ENCODE measurements around the gene AATF.

DNA sequence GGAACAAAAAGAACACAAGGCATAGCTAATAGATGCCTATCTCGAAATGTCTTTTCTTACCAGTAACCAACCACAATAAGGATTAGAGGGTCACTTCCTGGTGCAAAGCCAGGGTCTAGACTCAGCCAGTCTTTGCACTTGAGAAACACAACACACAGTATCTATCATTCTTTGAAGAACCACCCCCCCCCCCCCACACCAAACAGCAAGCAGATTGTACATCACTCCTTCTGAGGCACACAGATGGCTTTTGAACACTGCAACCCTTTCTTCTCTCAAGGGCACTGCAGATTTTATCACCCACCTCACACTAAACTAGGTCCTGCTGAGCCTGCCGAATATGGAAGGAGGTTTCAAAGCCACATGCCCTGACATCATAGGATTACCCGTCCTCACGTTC, 145.6 kb downstream of the AATF start:
- TF ChIP-seq EZH2 (IDR thresholded peaks at IDR 0.05; ENCODE audit: insufficient read depth, poor library complexity, severe bottlenecking) = no peak
- no peak for TF ChIP-seq EZH2phosphoT487 (IDR thresholded peaks at IDR 0.05; ENCODE audit: insufficient read depth, low read depth)
